GM12878 (cell line): ENCODE measurements around the gene DCP1A. TPM values are rescaled to one million over a fixed set of nuclear protein-coding genes. Genes with fewer than 3 reads are reported as not detected.

Experiments
- ATAC-seq: fragments of 200-7000 bp; cut with Tn5 transposase; 3 replicates; pipeline ENCODE4 v1.9.1; 2020; ENCODE audit warnings: mild to moderate bottlenecking, moderate library complexity
- BruUV-seq: library from RNA; stranded (reverse); fragments of 400-500 nt; replicated peaks from 2 replicates; lab custom pipeline; 2021; lab: Mats Ljungman, UMichigan
- CTCF ChIA-PET: fragments of 300-600 bp; sonication (Branson Sonifier 250); formaldehyde crosslinking; extraction: SDS; loops from one replicate; lab custom pipeline; 2021; ENCODE audit warnings: inconsistent platforms; lab: Yijun Ruan, JAX
- POLR2A ChIA-PET: fragments of 350-600 bp; formaldehyde crosslinking; extraction: SDS; loops from one replicate; lab custom pipeline; 2021; ENCODE audit warnings: inconsistent platforms; lab: Charles Lee
- RAD21 ChIA-PET: fragments of 300-600 bp; sonication (Branson Sonifier 250); formaldehyde crosslinking; loops from one replicate; lab custom pipeline; 2023; ENCODE audit warnings: antibody characterized with exemption; ENCODE audit not compliant: unreplicated experiment; lab: Charles Lee
- SMC1A ChIA-PET: fragments of 300-600 bp; sonication (Branson Sonifier 250); formaldehyde crosslinking; loops from one replicate; lab custom pipeline; 2023; ENCODE audit not compliant: unreplicated experiment, uncharacterized antibody; lab: Charles Lee
- DNase-seq: peaks from one replicate; pipeline ENCODE4 v3.0.0-alpha.2; 2011; ENCODE audit warnings: low read depth, low spot score
- FAIRE-seq: peaks from 3 replicates; lab custom pipeline; 2011; peaks lifted over from hg19 to GRCh38; lab: Jason Lieb, UNC
- H2AFZ ChIP-seq: 2 replicates; pipeline ENCODE4 v1.6.0; 2011; ENCODE audit warnings: low read depth, low read length, control low read depth; ENCODE audit not compliant: control insufficient read depth
- H3K27ac ChIP-seq: 2 replicates; pipeline ENCODE4 v1.5.1; 2011; ENCODE audit warnings: control low read depth; ENCODE audit not compliant: control insufficient read depth, insufficient read depth
- H3K27me3 ChIP-seq, 2 experiments: replicated peaks in 1 of 2; 2 replicates each; pipeline versions ENCODE4 v1.6.0 to v1.6.1; 2011; ENCODE audit warnings: low read length in 1 of 2; ENCODE audit not compliant: control insufficient read depth in 2 of 2, insufficient read depth in 2 of 2
- H3K36me3 ChIP-seq, 2 experiments: 2 replicates each; pipeline ENCODE4 v1.5.1; 2011; ENCODE audit warnings: low read length in 1 of 2; ENCODE audit not compliant: control insufficient read depth in 2 of 2, insufficient read depth in 2 of 2
- H3K4me1 ChIP-seq: 2 replicates; pipeline ENCODE4 v1.6.1; 2011; ENCODE audit warnings: mild to moderate bottlenecking, low read length, moderate library complexity, mixed read lengths; ENCODE audit not compliant: control insufficient read depth, insufficient read depth
- H3K4me2 ChIP-seq: 2 replicates; pipeline ENCODE4 v1.6.0; 2011; ENCODE audit warnings: control low read depth; ENCODE audit not compliant: control insufficient read depth, insufficient read depth
- H3K4me3 ChIP-seq: fragments of 200-600 bp; sonication (generic); 2 replicates; pipeline ENCODE4 v1.5.1; 2016
- H3K79me2 ChIP-seq: 2 replicates; pipeline ENCODE4 v1.6.0; 2011; ENCODE audit warnings: low read length; ENCODE audit not compliant: control insufficient read depth, insufficient read depth
- H3K9ac ChIP-seq: 2 replicates; pipeline ENCODE4 v1.8.0; 2011; ENCODE audit warnings: low read length, control low read depth, mixed read lengths; ENCODE audit not compliant: control insufficient read depth, insufficient read depth
- H3K9me3 ChIP-seq: replicated peaks from 3 replicates; pipeline ENCODE4 v1.5.1; 2011; ENCODE audit warnings: mild to moderate bottlenecking, low read length; ENCODE audit not compliant: control insufficient read depth, insufficient read depth
- H4K20me1 ChIP-seq: 2 replicates; pipeline ENCODE4 v1.6.0; 2011; ENCODE audit not compliant: control insufficient read depth, insufficient read depth
- ATF2 ChIP-seq: IDR thresholded peaks from 2 replicates; pipeline ENCODE4 v1.6.1; 2012; ENCODE audit warnings: low read length, inconsistent platforms
- BCL11A ChIP-seq: IDR thresholded peaks from 2 replicates; pipeline ENCODE4 v1.6.1; 2011; ENCODE audit warnings: low read depth, low read length
- BHLHE40 ChIP-seq, 2 experiments: fragments of 450-650 bp in 1 of 2; IDR thresholded peaks; 2 replicates each; pipeline ENCODE4 v1.6.1; 2011 to 2017; ENCODE audit warnings: low read depth in 2 of 2, borderline replicate concordance in 1 of 2, improper control_type of control experiment in 1 of 2, low read length in 1 of 2, mild to moderate bottlenecking in 1 of 2
- BMI1 ChIP-seq: fragments of 450-650 bp; IDR thresholded peaks from 2 replicates; pipeline ENCODE4 v1.6.1; 2016; ENCODE audit warnings: mild to moderate bottlenecking, moderate library complexity, borderline replicate concordance
- CBFB ChIP-seq: IDR thresholded peaks from 2 replicates; pipeline ENCODE4 v1.6.1; 2016; ENCODE audit warnings: antibody characterized with exemption, low read depth
- CEBPZ ChIP-seq: fragments of 150-350 bp; IDR thresholded peaks from 2 replicates; pipeline ENCODE4 v1.6.1; 2016; ENCODE audit warnings: low read depth, low read length
- PRDM15 ChIP-seq: fragments of 450-650 bp; formaldehyde crosslinking; IDR thresholded peaks from 2 replicates; pipeline ENCODE4 v1.4.0; 2020; ENCODE audit warnings: mild to moderate bottlenecking, moderate library complexity
- RBBP5 ChIP-seq: fragments of 200-600 bp; sonication (generic); conservative IDR thresholded peaks from 2 replicates; pipeline ENCODE4 v1.6.1; 2016
- RCOR1 ChIP-seq: conservative IDR thresholded peaks from 2 replicates; pipeline ENCODE4 v1.6.1; 2012; ENCODE audit warnings: low read depth, low read length, improper control_type of control experiment
- RUNX3 ChIP-seq: IDR thresholded peaks from 2 replicates; pipeline ENCODE4 v1.6.1; 2012; ENCODE audit warnings: low read length, inconsistent platforms
- ZNF274 ChIP-seq: IDR thresholded peaks from one replicate; pipeline ENCODE4 v1.8.0; 2011; ENCODE audit not compliant: insufficient read length, insufficient read depth
- ZNF687 ChIP-seq: fragments of 450-650 bp; IDR thresholded peaks from 2 replicates; pipeline ENCODE4 v1.6.1; 2017; ENCODE audit warnings: mild to moderate bottlenecking, moderate library complexity
- WGBS: methylation state at CpG from one replicate; pipeline ENCODE4 v1.1.6; 2016; ENCODE audit warnings: low lambda C conversion rate; ENCODE audit not compliant: insufficient replicate concordance, insufficient coverage; ENCODE audit errors: missing lambda C conversion rate; 5-methylcytosine and 5-hydroxymethylcytosine counted together
- in situ Hi-C: fragments of 300-500 bp; cut with MboI; formaldehyde crosslinking; loops from 9 replicates; pipeline ENCODE4 v1.14.3; 2018; ENCODE audit warnings: mixed read lengths
- intact Hi-C: fragments of 100-400 bp; cut with micrococcal nuclease; formaldehyde crosslinking; loops from one replicate; pipeline ENCODE4 v1.14.2; 2022; ENCODE audit not compliant: unreplicated experiment
- polyA plus RNA-seq, 11 experiments: library from polyadenylated mRNA; depleted of rRNA in 4 of 11; unstranded in 6 of 11; stranded (reverse) in 5 of 11; fragments of >200 nt; fragmentation: Nextera tagmentation in 4 of 11; fragmentation: Illumina TruSeq in 1 of 11; extraction: Ambion mirVana in 4 of 11; extraction: Trizol in 1 of 11; gene quantifications; 1 replicate in 1 of 11; 2 replicates in 10 of 11; pipeline versions ENCODE4 v1.2.1 to v1.2.3, GENCODE V29; 2011 to 2016; ENCODE audit warnings: inconsistent platforms in 2 of 11, missing spikeins in 2 of 11, low read depth in 1 of 11
- total RNA-seq, 4 experiments: library from RNA; depleted of rRNA in 3 of 4; stranded (reverse); fragments of >200 nt in 3 of 4; fragmentation: Illumina TruSeq in 1 of 4; extraction: Trizol in 1 of 4; gene quantifications; 2 replicates each; pipeline versions ENCODE4 v1.2.1 to v1.2.3, GENCODE V29; 2013 to 2021

DCP1A gene
- total and polyA plus RNA-seq, 10 of the 15 experiments (the other 5 are each of a cell fraction or from before 2014, with no cell fraction given) = 12.5 to 34.6 (median 16.3) TPM

DNA sequence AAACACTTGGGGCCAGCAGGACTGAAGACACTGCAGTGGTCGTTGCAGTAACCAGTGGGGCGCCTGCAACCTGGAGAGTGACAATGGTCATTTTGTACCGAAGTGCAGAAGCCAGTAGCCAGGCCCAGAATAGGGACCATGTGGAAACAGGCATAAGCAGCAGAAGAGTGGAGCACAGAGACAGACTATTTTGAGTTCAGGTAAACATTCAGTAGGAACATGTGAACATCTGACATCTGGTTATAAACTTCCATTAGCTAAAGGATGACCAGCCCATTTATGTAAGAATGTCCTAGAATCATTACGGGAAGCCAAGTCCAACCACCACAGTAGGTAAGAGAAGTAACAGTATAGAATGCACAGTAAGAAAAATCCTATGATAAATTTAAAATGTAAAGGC lies 59.1 kb downstream of the DCP1A start:
- H3K36me3 ChIP-seq = peaks cover 7 to 34% of the 10 kb centered on the region in 2 experiments
- POLR2A ChIA-PET = interaction anchor here (0.6 to 1.4 kb wide), 2 partner anchors 13 to 15 kb away, joined by 3 to 9 read pairs; no protein-coding TSS in a partner anchor
- no peaks in the 10 kb centered on the region for H3K9me3 ChIP-seq
- FAIRE-seq = no peak
- H3K27ac ChIP-seq = no peak overlapping the region
- no peaks in the 10 kb centered on the region for H3K4me1 ChIP-seq
- no peaks in the 10 kb centered on the region for H3K79me2 ChIP-seq
- ATAC-seq = no peak
- CTCF ChIA-PET = interaction anchor here (1.2 kb wide), 1 partner anchor 10 kb away, joined by 3 read pairs; no protein-coding TSS in a partner anchor
- SMC1A ChIA-PET = interaction anchor here (2.2 kb wide), 1 partner anchor 37 kb away, joined by 6 read pairs; no protein-coding TSS in a partner anchor
- no peaks in the 10 kb centered on the region for H4K20me1 ChIP-seq
- BruUV-seq = no TSS peak
- in situ Hi-C loops = no loop called here
- no peak overlapping the region for H3K4me2 ChIP-seq
- 91% methylated on average over 4 of the region's 4 CpGs for WGBS
- intact Hi-C loops = no loop called here
- H3K4me3 ChIP-seq = no peak overlapping the region
- DNase-seq = no peak
- no peaks in the 10 kb centered on the region for H3K27me3 ChIP-seq
- H2AFZ ChIP-seq = no peak overlapping the region
- no peak overlapping the region for H3K9ac ChIP-seq
- RAD21 ChIA-PET = interaction anchor here (1.6 kb wide), 1 partner anchor 174 kb away, joined by 8 read pairs; no protein-coding TSS in a partner anchor
- no peak for TF ChIP-seq RBBP5
- no peak for TF ChIP-seq BMI1
- TF ChIP-seq ATF2 = no peak
- no peak for TF ChIP-seq RUNX3
- no peak for TF ChIP-seq CEBPZ
- TF ChIP-seq BHLHE40 (IDR thresholded peaks at IDR 0.05; ENCODE audit: borderline replicate concordance in 1 of 2, low read depth in 2 of 2, low read length in 1 of 2) = no peak
- no peak for TF ChIP-seq ZNF687
- no peak for TF ChIP-seq PRDM15 (CRISPR knock-in tag)
- no peak for TF ChIP-seq BCL11A
- TF ChIP-seq ZNF274 = no peak
- no peak for TF ChIP-seq CBFB
- TF ChIP-seq RCOR1 = no peak
